HEK293T (cell line): ENCODE data around the gene POU6F2.

ENCODE experiments used
- ARNT ChIP-seq: fragments of 450-650 bp; IDR thresholded peaks from 2 replicates; pipeline ENCODE4 v1.6.1; 2017; ENCODE audit warnings: mild to moderate bottlenecking
- BHLHE40 ChIP-seq: fragments of 450-650 bp; IDR thresholded peaks from 2 replicates; pipeline ENCODE4 v1.6.1; 2016; ENCODE audit warnings: mild to moderate bottlenecking, moderate library complexity, borderline replicate concordance
- CTBP1 ChIP-seq: fragments of 450-650 bp; IDR thresholded peaks from 2 replicates; pipeline ENCODE4 v1.6.1; 2016; ENCODE audit warnings: borderline replicate concordance
- ELF4 ChIP-seq: fragments of 450-650 bp; IDR thresholded peaks from 2 replicates; pipeline ENCODE4 v1.6.1; 2017; ENCODE audit warnings: antibody characterized with exemption
- FOXK2 ChIP-seq: fragments of 450-650 bp; IDR thresholded peaks from 2 replicates; pipeline ENCODE4 v1.6.1; 2016; ENCODE audit warnings: mild to moderate bottlenecking
- FOXM1 ChIP-seq: fragments of 450-650 bp; IDR thresholded peaks from 2 replicates; pipeline ENCODE4 v1.6.1; 2017; ENCODE audit warnings: mild to moderate bottlenecking, borderline replicate concordance
- HDGF ChIP-seq: fragments of 450-650 bp; IDR thresholded peaks from 2 replicates; pipeline ENCODE4 v1.6.1; 2017; ENCODE audit warnings: antibody characterized with exemption, borderline replicate concordance
- PKNOX1 ChIP-seq: fragments of 450-650 bp; IDR thresholded peaks from 2 replicates; pipeline ENCODE4 v1.6.1; 2016
- SP1 ChIP-seq: fragments of 450-650 bp; IDR thresholded peaks from 2 replicates; pipeline ENCODE4 v1.6.1; 2017
- SUZ12 ChIP-seq: fragments of 450-650 bp; IDR thresholded peaks from 2 replicates; pipeline ENCODE4 v1.6.1; 2016; ENCODE audit warnings: mild to moderate bottlenecking
- TARDBP ChIP-seq: fragments of 450-650 bp; IDR thresholded peaks from 2 replicates; pipeline ENCODE4 v1.6.1; 2016

- no peak for TF ChIP-seq SUZ12
- no peak for TF ChIP-seq HDGF
- no peak for TF ChIP-seq CTBP1
- no peak for TF ChIP-seq SP1
- no peak for TF ChIP-seq FOXM1
- no peak for TF ChIP-seq ELF4
- TF ChIP-seq FOXK2 = no peak
- TF ChIP-seq TARDBP = no peak
- TF ChIP-seq BHLHE40 = no peak
- TF ChIP-seq ARNT = no peak
- no peak for TF ChIP-seq PKNOX1
These were observed 269.9 kb downstream of the POU6F2 start for GRCh38 chr7:39247576-39247975.
